Measurements from ENCODE around the gene ROGDI. TPM values are rescaled to one million over a fixed set of nuclear protein-coding genes. Genes with fewer than 3 reads are reported as not detected.

Gene ROGDI
- total and polyA plus RNA-seq, 2 of the 13 experiments (the other 11 are each of a cell fraction or from before 2014, with no cell fraction given), result 19.2 to 42.1 TPM

- TF ChIP-seq, protein P1, sequence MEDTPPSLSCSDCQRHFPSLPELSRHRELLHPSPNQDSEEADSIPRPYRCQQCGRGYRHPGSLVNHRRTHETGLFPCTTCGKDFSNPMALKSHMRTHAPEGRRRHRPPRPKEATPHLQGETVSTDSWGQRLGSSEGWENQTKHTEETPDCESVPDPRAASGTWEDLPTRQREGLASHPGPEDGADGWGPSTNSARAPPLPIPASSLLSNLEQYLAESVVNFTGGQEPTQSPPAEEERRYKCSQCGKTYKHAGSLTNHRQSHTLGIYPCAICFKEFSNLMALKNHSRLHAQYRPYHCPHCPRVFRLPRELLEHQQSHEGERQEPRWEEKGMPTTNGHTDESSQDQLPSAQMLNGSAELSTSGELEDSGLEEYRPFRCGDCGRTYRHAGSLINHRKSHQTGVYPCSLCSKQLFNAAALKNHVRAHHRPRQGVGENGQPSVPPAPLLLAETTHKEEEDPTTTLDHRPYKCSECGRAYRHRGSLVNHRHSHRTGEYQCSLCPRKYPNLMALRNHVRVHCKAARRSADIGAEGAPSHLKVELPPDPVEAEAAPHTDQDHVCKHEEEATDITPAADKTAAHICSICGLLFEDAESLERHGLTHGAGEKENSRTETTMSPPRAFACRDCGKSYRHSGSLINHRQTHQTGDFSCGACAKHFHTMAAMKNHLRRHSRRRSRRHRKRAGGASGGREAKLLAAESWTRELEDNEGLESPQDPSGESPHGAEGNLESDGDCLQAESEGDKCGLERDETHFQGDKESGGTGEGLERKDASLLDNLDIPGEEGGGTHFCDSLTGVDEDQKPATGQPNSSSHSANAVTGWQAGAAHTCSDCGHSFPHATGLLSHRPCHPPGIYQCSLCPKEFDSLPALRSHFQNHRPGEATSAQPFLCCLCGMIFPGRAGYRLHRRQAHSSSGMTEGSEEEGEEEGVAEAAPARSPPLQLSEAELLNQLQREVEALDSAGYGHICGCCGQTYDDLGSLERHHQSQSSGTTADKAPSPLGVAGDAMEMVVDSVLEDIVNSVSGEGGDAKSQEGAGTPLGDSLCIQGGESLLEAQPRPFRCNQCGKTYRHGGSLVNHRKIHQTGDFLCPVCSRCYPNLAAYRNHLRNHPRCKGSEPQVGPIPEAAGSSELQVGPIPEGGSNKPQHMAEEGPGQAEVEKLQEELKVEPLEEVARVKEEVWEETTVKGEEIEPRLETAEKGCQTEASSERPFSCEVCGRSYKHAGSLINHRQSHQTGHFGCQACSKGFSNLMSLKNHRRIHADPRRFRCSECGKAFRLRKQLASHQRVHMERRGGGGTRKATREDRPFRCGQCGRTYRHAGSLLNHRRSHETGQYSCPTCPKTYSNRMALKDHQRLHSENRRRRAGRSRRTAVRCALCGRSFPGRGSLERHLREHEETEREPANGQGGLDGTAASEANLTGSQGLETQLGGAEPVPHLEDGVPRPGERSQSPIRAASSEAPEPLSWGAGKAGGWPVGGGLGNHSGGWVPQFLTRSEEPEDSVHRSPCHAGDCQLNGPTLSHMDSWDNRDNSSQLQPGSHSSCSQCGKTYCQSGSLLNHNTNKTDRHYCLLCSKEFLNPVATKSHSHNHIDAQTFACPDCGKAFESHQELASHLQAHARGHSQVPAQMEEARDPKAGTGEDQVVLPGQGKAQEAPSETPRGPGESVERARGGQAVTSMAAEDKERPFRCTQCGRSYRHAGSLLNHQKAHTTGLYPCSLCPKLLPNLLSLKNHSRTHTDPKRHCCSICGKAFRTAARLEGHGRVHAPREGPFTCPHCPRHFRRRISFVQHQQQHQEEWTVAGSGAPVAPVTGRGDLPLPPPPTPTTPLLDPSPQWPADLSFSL (CRISPR knock-in tag; IDR thresholded peaks at IDR 0.05), result no peak
- TF ChIP-seq TRAFD1 (CRISPR knock-in tag; IDR thresholded peaks at IDR 0.05; ENCODE audit: borderline replicate concordance) (no peak), REXO4 (CRISPR knock-in tag; IDR thresholded peaks at IDR 0.05; ENCODE audit: borderline replicate concordance) (no peak), FOSL1 (CRISPR knock-in tag; IDR thresholded peaks at IDR 0.05; ENCODE audit: borderline replicate concordance) (0 out of 2 replicates have a peak, but pooled peaks have one; percentile 1), ZNF839 (CRISPR knock-in tag; IDR thresholded peaks at IDR 0.05; ENCODE audit: borderline replicate concordance) (no peak), SMC3 (IDR thresholded peaks at IDR 0.05; ENCODE audit: low read length) (no peak), ZNF354B (CRISPR knock-in tag; IDR thresholded peaks at IDR 0.05) (no peak), SNAPC4 (CRISPR knock-in tag; IDR thresholded peaks at IDR 0.05) (no peak), SNAI1 (CRISPR knock-in tag; IDR thresholded peaks at IDR 0.05; ENCODE audit: borderline replicate concordance) (no peak), ZNF501 (CRISPR knock-in tag; IDR thresholded peaks at IDR 0.05) (peak; percentile 39; the same call in 1 of the 2 replicates)
- TF ChIP-seq, protein P2, sequence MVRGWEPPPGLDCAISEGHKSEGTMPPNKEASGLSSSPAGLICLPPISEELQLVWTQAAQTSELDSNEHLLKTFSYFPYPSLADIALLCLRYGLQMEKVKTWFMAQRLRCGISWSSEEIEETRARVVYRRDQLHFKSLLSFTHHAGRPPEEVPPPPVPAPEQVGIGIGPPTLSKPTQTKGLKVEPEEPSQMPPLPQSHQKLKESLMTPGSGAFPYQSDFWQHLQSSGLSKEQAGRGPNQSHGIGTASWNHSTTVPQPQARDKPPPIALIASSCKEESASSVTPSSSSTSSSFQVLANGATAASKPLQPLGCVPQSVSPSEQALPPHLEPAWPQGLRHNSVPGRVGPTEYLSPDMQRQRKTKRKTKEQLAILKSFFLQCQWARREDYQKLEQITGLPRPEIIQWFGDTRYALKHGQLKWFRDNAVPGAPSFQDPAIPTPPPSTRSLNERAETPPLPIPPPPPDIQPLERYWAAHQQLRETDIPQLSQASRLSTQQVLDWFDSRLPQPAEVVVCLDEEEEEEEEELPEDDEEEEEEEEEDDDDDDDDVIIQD (CRISPR knock-in tag; IDR thresholded peaks at IDR 0.05; ENCODE audit: low read depth), result no peak
- TF ChIP-seq, protein P3, sequence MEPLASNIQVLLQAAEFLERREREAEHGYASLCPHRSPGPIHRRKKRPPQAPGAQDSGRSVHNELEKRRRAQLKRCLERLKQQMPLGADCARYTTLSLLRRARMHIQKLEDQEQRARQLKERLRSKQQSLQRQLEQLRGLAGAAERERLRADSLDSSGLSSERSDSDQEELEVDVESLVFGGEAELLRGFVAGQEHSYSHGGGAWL (CRISPR knock-in tag; IDR thresholded peaks at IDR 0.05), result no peak
These were observed 45.5 kb upstream of the ROGDI start (continued) for GRCh38 chr16:4847774-4848587.
